GM12892 (cell line): ENCODE measurements around the gene KIAA0586.
"Not testable (repeated sequence)": the region's sequence is repeated elsewhere in the genome, so short reads cannot be mapped to it uniquely, and the experiment has no call there.

Source experiments
- POLR2A ChIP-seq: IDR thresholded peaks from 2 replicates; pipeline ENCODE4 v1.6.1; 2011; ENCODE audit warnings: low read depth, low read length, control low read depth
- POLR2AphosphoS5 ChIP-seq: IDR thresholded peaks from 2 replicates; pipeline ENCODE4 v1.6.1; 2011; ENCODE audit warnings: low read depth, low read length, control low read depth
- TAF1 ChIP-seq: IDR thresholded peaks from 2 replicates; pipeline ENCODE4 v1.6.1; 2011; ENCODE audit warnings: low read depth, mild to moderate bottlenecking, control low read depth, low read length, borderline replicate concordance

- not testable (repeated sequence) for TF ChIP-seq TAF1, POLR2AphosphoS5, POLR2A
Measured at GRCh38 chr14:58478329-58478728, 50.8 kb downstream of the KIAA0586 start.
